OCI-LY1 (cell line): ENCODE measurements around the gene DPP6.

Source experiments
- H2AFZ ChIP-seq: fragments of 200-600 bp; sonication (generic), shearing (Covaris generic); 2 replicates; pipeline ENCODE4 v1.6.0; 2014; ENCODE audit warnings: antibody characterized with exemption, mild to moderate bottlenecking, low read length
- H3F3A ChIP-seq: fragments of 200-600 bp; sonication (generic), shearing (Covaris generic); 2 replicates; pipeline ENCODE4 v1.6.0; 2014; ENCODE audit warnings: mild to moderate bottlenecking, antibody characterized with exemption, low read length, moderate library complexity; ENCODE audit not compliant: insufficient read depth
- H3K27ac ChIP-seq: fragments of 200-600 bp; sonication (generic); 2 replicates; pipeline ENCODE4 v1.5.1; 2014; ENCODE audit warnings: low read length, mixed run types, mild to moderate bottlenecking, low read depth; ENCODE audit not compliant: poor library complexity, severe bottlenecking
- H3K27me3 ChIP-seq: fragments of 200-600 bp; sonication (generic); 2 replicates; pipeline ENCODE4 v1.6.0; 2014; ENCODE audit warnings: antibody characterized with exemption, mild to moderate bottlenecking, low read length, moderate library complexity; ENCODE audit not compliant: insufficient read depth
- H3K36me3 ChIP-seq: fragments of 200-600 bp; sonication (generic); 2 replicates; pipeline ENCODE4 v1.6.1; 2014; ENCODE audit warnings: mild to moderate bottlenecking, antibody characterized with exemption, low read length, moderate library complexity, mixed read lengths; ENCODE audit not compliant: insufficient read depth
- H3K4me1 ChIP-seq: fragments of 200-600 bp; sonication (generic); 2 replicates; pipeline ENCODE4 v1.5.1; 2014; ENCODE audit warnings: mild to moderate bottlenecking, low read length, moderate library complexity; ENCODE audit not compliant: insufficient read depth, severe bottlenecking
- H3K4me2 ChIP-seq: fragments of 200-600 bp; sonication (generic), shearing (Covaris generic); 2 replicates; pipeline ENCODE4 v1.6.1; 2014; ENCODE audit warnings: low read length
- H3K4me3 ChIP-seq: fragments of 200-600 bp; sonication (generic); 2 replicates; pipeline ENCODE4 v1.5.1; 2014; ENCODE audit warnings: low read length, low read depth, mild to moderate bottlenecking, mixed read lengths; ENCODE audit not compliant: poor library complexity, severe bottlenecking
- H3K79me2 ChIP-seq: fragments of 200-600 bp; shearing (Covaris generic); 2 replicates; pipeline ENCODE4 v1.6.1; 2016; ENCODE audit warnings: mixed run types, low read length, mixed read lengths; ENCODE audit not compliant: insufficient read depth
- H3K9ac ChIP-seq: fragments of 200-600 bp; sonication (generic), shearing (Covaris generic); 2 replicates; pipeline ENCODE4 v1.6.1; 2014; ENCODE audit warnings: mild to moderate bottlenecking, low read length, mixed read lengths
- H3K9me2 ChIP-seq: fragments of 200-600 bp; sonication (generic), shearing (Covaris generic); 2 replicates; pipeline ENCODE4 v1.6.1; 2014; ENCODE audit warnings: low read depth, mild to moderate bottlenecking, low read length, mixed read lengths
- H3K9me3 ChIP-seq: fragments of 200-600 bp; shearing (Covaris generic); 2 replicates; pipeline ENCODE4 v1.6.1; 2014; ENCODE audit warnings: low read length, mixed read lengths
- H4K20me1 ChIP-seq: fragments of 200-600 bp; sonication (generic), shearing (Covaris generic); 2 replicates; pipeline ENCODE4 v1.6.0; 2016; ENCODE audit warnings: mild to moderate bottlenecking, low read length; ENCODE audit not compliant: insufficient read depth
- EZH2 ChIP-seq: fragments of 200-600 bp; sonication (generic), shearing (Covaris generic); IDR thresholded peaks from 2 replicates; pipeline ENCODE4 v1.8.0; 2017; ENCODE audit warnings: borderline replicate concordance, mixed run types, mild to moderate bottlenecking, antibody characterized with exemption, low read length, moderate library complexity, mixed read lengths
- TF ChIP-seq, protein P1 (sequence below): fragments of 200-600 bp; sonication (generic), shearing (Covaris generic); IDR thresholded peaks from 2 replicates; pipeline ENCODE4 v1.5.1; 2017; ENCODE audit warnings: mild to moderate bottlenecking, antibody characterized with exemption, low read length, moderate library complexity, mixed read lengths

The DPP6 gene

DNA sequence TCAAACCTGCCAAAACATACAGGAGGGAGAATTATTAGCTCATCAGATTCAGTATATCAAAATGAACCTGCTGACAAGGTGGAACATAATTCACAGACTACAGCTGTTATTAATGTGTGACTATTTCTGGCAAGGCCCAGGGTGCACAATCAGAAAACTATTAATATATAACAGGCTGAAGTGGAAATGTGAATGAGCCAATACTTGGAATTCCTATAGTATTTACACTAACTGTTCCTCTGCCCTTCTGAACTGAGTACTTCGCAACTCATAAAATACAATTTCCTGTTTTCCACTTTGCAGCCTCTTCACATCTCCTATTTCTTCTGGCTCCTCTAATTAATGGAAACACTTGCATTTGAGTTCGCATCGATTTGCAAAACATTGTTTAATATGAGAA lies 330.8 kb downstream of the DPP6 start:
- Histone ChIP-seq H3K4me3 (no peak overlapping the region), H4K20me1 (no peaks in the 10 kb centered on the region), H3K9me3 (no peaks in the 10 kb centered on the region), H3K9me2 (no peaks in the 10 kb centered on the region), H2AFZ (no peak overlapping the region), H3K9ac (no peak overlapping the region), H3F3A (no peaks in the 10 kb centered on the region), H3K27ac (no peak overlapping the region), H3K36me3 (no peaks in the 10 kb centered on the region), H3K4me2 (no peak overlapping the region), H3K4me1 (no peaks in the 10 kb centered on the region), H3K27me3 (no peaks in the 10 kb centered on the region), H3K79me2 (no peaks in the 10 kb centered on the region)
- TF ChIP-seq, protein P1, sequence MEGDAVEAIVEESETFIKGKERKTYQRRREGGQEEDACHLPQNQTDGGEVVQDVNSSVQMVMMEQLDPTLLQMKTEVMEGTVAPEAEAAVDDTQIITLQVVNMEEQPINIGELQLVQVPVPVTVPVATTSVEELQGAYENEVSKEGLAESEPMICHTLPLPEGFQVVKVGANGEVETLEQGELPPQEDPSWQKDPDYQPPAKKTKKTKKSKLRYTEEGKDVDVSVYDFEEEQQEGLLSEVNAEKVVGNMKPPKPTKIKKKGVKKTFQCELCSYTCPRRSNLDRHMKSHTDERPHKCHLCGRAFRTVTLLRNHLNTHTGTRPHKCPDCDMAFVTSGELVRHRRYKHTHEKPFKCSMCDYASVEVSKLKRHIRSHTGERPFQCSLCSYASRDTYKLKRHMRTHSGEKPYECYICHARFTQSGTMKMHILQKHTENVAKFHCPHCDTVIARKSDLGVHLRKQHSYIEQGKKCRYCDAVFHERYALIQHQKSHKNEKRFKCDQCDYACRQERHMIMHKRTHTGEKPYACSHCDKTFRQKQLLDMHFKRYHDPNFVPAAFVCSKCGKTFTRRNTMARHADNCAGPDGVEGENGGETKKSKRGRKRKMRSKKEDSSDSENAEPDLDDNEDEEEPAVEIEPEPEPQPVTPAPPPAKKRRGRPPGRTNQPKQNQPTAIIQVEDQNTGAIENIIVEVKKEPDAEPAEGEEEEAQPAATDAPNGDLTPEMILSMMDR: no peak
- no peak for TF ChIP-seq EZH2

DNA sequence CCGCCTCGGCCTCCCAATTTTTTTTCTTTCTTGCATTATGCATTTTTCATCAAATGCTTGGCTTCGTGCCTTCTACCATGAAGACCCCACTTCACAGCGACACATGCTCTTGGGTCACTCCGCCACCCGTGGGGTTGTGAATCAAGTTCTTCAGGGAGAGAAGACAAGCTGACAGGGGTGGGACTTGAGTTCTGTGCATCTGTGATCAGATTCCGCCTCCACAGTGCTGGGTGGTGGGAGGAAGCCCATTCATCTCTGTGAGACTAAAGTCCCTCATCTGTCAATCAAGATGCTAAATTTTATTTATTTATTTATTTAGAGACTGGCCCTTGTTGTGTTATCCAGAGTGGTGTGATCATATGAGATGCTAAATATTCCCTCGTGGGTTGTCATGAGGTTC lies 333.0 kb downstream of the DPP6 start:
- H3K27ac ChIP-seq: no peak overlapping the region
- no peaks in the 10 kb centered on the region for H3K9me3 ChIP-seq
- H3K79me2 ChIP-seq: no peaks in the 10 kb centered on the region
- no peak overlapping the region for H3K9ac ChIP-seq
- no peaks in the 10 kb centered on the region for H3F3A ChIP-seq
- no peaks in the 10 kb centered on the region for H3K9me2 ChIP-seq
- no peak overlapping the region for H3K4me3 ChIP-seq
- H3K36me3 ChIP-seq: no peaks in the 10 kb centered on the region
- no peaks in the 10 kb centered on the region for H3K4me1 ChIP-seq
- H2AFZ ChIP-seq: no peak overlapping the region
- no peak for TF ChIP-seq EZH2
- TF ChIP-seq, protein P1: no peak
- no peak overlapping the region for H3K4me2 ChIP-seq
- H4K20me1 ChIP-seq: no peaks in the 10 kb centered on the region
- H3K27me3 ChIP-seq: no peaks in the 10 kb centered on the region

DNA sequence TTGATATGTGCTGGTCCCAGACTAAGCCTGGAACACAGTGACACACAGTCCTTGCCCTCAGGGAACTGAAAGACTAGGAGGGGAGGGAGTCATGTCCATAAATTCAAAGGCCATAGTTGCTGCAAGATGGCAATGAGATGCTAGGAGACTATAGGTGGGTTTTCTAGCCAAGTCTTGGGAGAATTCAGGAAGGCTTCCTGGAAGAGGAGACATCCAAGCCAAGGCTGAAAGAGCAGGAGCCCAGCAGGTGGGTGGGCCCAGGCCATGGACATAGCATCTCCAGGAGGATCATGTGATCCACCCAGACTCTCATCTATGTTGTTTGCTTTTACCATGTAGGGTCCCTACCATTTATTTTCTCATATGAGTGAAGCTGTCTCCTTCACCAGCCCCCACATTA lies 335.1 kb downstream of the DPP6 start:
- Histone ChIP-seq H3K36me3 (no peaks in the 10 kb centered on the region), H3K4me2 (no peak overlapping the region), H3K9ac (no peak overlapping the region), H3K9me2 (no peaks in the 10 kb centered on the region), H3F3A (no peaks in the 10 kb centered on the region), H3K79me2 (no peaks in the 10 kb centered on the region), H4K20me1 (no peaks in the 10 kb centered on the region), H3K27ac (no peak overlapping the region), H3K27me3 (no peaks in the 10 kb centered on the region), H3K4me1 (no peaks in the 10 kb centered on the region), H2AFZ (no peak overlapping the region), H3K9me3 (no peaks in the 10 kb centered on the region), H3K4me3 (no peak overlapping the region)
- no peak for TF ChIP-seq EZH2
- TF ChIP-seq, protein P1: no peak
